Ishikawa (cell line): ENCODE data around the gene THAP7.

Source experiments
- CEBPB ChIP-seq: IDR thresholded peaks from 2 replicates; pipeline ENCODE4 v1.6.1; 2012
- CREB1 ChIP-seq: IDR thresholded peaks from 2 replicates; pipeline ENCODE4 v1.6.1; 2012; ENCODE audit warnings: low read depth
- EGR1 ChIP-seq: IDR thresholded peaks from 2 replicates; pipeline ENCODE4 v1.6.1; 2012
- EP300 ChIP-seq: IDR thresholded peaks from 2 replicates; pipeline ENCODE4 v1.6.1; 2012; ENCODE audit warnings: borderline replicate concordance
- FOXM1 ChIP-seq: IDR thresholded peaks from 2 replicates; pipeline ENCODE4 v1.6.1; 2012; ENCODE audit warnings: low read depth, borderline replicate concordance
- NFIC ChIP-seq: IDR thresholded peaks from 2 replicates; pipeline ENCODE4 v1.6.1; 2012
- RAD21 ChIP-seq: IDR thresholded peaks from 2 replicates; pipeline ENCODE4 v1.6.1; 2012; ENCODE audit warnings: low read depth
- REST ChIP-seq: IDR thresholded peaks from 2 replicates; pipeline ENCODE4 v1.6.1; 2012; ENCODE audit warnings: low read depth, mild to moderate bottlenecking
- TAF1 ChIP-seq: IDR thresholded peaks from 2 replicates; pipeline ENCODE4 v1.6.1; 2012; ENCODE audit warnings: low read depth, mild to moderate bottlenecking
- TCF12 ChIP-seq: IDR thresholded peaks from 2 replicates; pipeline ENCODE4 v1.6.1; 2012; ENCODE audit warnings: low read depth
- TEAD4 ChIP-seq: IDR thresholded peaks from 2 replicates; pipeline ENCODE4 v1.6.1; 2012
- YY1 ChIP-seq: IDR thresholded peaks from 2 replicates; pipeline ENCODE4 v1.6.1; 2012; ENCODE audit warnings: low read depth
- ZBTB7A ChIP-seq: IDR thresholded peaks from 2 replicates; pipeline ENCODE4 v1.6.1; 2012; ENCODE audit warnings: low read depth
- TF ChIP-seq, protein P1 (sequence below): IDR thresholded peaks from 2 replicates; pipeline ENCODE4 v1.6.1; 2012
- TF ChIP-seq, protein P2 (sequence below): IDR thresholded peaks from 2 replicates; pipeline ENCODE4 v1.6.1; 2012

Gene THAP7

DNA sequence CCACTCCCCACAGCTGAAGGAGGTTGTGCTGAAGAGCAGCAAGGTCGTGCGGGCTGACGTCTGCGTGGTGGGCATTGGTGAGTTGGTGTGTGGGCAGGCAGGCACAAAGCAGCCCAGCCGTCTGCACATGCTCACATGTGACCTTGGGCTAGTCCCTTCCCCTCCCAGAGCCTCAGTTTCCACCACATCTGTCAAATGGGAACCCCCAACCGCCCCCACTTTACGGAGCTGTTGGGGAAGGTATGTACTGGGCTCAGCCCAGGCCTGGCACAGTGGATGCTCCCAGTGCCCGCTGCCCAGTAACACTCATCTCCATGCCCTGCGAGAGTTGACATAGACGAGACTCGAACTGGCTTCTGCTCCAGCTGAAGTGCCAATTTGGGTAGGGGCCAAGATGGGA is 24.9 kb downstream of the THAP7 start:
- TF ChIP-seq NFIC (no peak), FOXM1 (no peak), REST (no peak), EP300 (no peak), CREB1 (no peak), EGR1 (no peak), RAD21 (no peak), YY1 (no peak), CEBPB (no peak), ZBTB7A (no peak)

- TF ChIP-seq, protein P1, sequence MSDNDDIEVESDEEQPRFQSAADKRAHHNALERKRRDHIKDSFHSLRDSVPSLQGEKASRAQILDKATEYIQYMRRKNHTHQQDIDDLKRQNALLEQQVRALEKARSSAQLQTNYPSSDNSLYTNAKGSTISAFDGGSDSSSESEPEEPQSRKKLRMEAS, result no peak
- TF ChIP-seq TEAD4 (no peak), ZBTB7A (no peak), CREB1 (no peak), EP300 (no peak), NFIC (no peak), RAD21 (no peak), CEBPB (no peak), YY1 (no peak), FOXM1 (no peak), EGR1 (no peak), TAF1 (no peak), TCF12 (no peak), REST (no peak)
- TF ChIP-seq, protein P2, sequence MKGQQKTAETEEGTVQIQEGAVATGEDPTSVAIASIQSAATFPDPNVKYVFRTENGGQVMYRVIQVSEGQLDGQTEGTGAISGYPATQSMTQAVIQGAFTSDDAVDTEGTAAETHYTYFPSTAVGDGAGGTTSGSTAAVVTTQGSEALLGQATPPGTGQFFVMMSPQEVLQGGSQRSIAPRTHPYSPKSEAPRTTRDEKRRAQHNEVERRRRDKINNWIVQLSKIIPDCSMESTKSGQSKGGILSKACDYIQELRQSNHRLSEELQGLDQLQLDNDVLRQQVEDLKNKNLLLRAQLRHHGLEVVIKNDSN, result no peak
Observed at GRCh38 chr22:20976291-20976877, 25.5 kb downstream of the THAP7 start.

- TF ChIP-seq EGR1 (no peak), YY1 (no peak), TAF1 (no peak), REST (no peak), CREB1 (no peak), CEBPB (no peak), FOXM1 (no peak), TEAD4 (no peak), TCF12 (no peak), ZBTB7A (no peak), NFIC (no peak), RAD21 (no peak), EP300 (no peak)
- TF ChIP-seq, protein P1, result no peak
- TF ChIP-seq, protein P2, result no peak
Observed at GRCh38 chr22:20975541-20976290, 26.2 kb downstream of the THAP7 start.

DNA sequence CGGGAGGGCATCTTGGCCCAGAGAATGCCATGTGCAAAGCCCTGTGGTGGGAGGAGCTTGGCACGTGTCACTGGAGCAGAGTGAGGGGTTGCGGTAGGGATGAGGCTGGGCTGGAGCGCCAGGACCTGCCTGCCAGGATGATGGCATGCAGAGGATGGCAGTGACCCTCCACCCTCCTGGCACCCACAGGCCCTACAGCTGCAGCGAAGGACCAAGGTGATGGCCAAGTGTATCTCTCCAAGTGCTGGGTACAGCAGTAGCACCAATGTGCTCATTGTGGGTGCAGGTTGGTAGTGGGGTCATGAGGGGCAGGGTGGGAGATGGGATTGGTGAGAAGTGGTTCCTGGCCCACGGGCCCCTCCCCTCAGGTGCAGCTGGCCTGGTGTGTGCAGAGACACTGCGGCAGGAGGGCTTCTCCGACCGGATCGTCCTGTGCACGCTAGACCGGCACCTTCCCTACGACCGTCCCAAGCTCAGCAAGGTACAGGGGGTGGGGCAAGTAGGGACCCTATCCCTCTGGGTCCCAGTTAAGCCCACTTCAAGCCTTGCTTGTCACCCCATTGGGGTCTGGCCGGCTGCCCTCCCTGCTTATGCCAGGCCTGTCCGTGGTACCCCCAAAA is 27.5 kb downstream of the THAP7 start:
- TF ChIP-seq CREB1 (no peak), ZBTB7A (no peak), RAD21 (no peak), CEBPB (no peak), FOXM1 (no peak), REST (no peak)
- TF ChIP-seq, protein P2, result no peak
